T-helper 17 cell (primary cell): ENCODE data around the gene CDK15. TPM values are rescaled to one million over a fixed set of nuclear protein-coding genes. Genes with fewer than 3 reads are reported as not detected.
A peak's percentile ranks its signal among the peaks of the same experiment; 100 is the strongest.
"Not testable (repeated sequence)": the region's sequence is repeated elsewhere in the genome, so short reads cannot be mapped to it uniquely, and the experiment has no call there.

Experiments
- ATAC-seq: fragments of 150-1000 bp; cut with Tn5 transposase; 2 replicates; pipeline ENCODE4 v1.10.0; 2021; ENCODE audit warnings: mild to moderate bottlenecking, moderate library complexity
- DNase-seq, 3 donors: peaks; one replicate each; pipeline versions ENCODE4 v3.0.0 to v3.0.0-alpha.2; 2020 to 2021
- H3K9me3 ChIP-seq: one replicate; pipeline ENCODE4 v1.7.0; 2013; ENCODE audit warnings: low read length, mild to moderate bottlenecking; ENCODE audit not compliant: control insufficient read depth, poor library complexity, severe bottlenecking
- H3K27ac Mint-ChIP-seq: one replicate; pipeline ENCODE4 v1.8.0; 2022; ENCODE audit warnings: mild to moderate bottlenecking, moderate library complexity, mixed read lengths
- H3K27me3 Mint-ChIP-seq: one replicate; pipeline ENCODE4 v1.8.0; 2022; ENCODE audit warnings: mixed read lengths
- H3K36me3 Mint-ChIP-seq: one replicate; pipeline ENCODE4 v1.8.0; 2022; ENCODE audit warnings: low read depth, mixed read lengths
- H3K4me1 Mint-ChIP-seq: one replicate; pipeline ENCODE4 v1.8.0; 2022; ENCODE audit warnings: mild to moderate bottlenecking, mixed read lengths
- H3K4me3 Mint-ChIP-seq: one replicate; pipeline ENCODE4 v1.8.0; 2022; ENCODE audit warnings: mild to moderate bottlenecking, moderate library complexity, mixed read lengths
- total RNA-seq, 4 donors: library from RNA in 2 of 4; stranded (reverse) in 2 of 4; gene quantifications; one replicate each; pipeline ENCODE4 v1.2.3 and lab custom pipeline; 2022 to 2026

CDK15 gene
- total RNA-seq (not detected), total RNA-seq (lab: John Stamatoyannopoulos, UW) (0 reads per million in 2 donors)

- peak within 1 kb of the TSS; percentile 31 for H3K4me3 Mint-ChIP-seq
- DNase-seq (no peak), ATAC-seq (no peak)
- no peaks in the 10 kb centered on the region for H3K36me3 Mint-ChIP-seq
- peaks cover 49% of the 10 kb centered on the region for H3K27me3 Mint-ChIP-seq
- H3K4me1 Mint-ChIP-seq: no peaks in the 10 kb centered on the region
- H3K27ac Mint-ChIP-seq: no peak within 1 kb of the TSS
- no peaks in the 10 kb centered on the region for H3K9me3 ChIP-seq
Measured at GRCh38 chr2:201806442-201807170, at the start of gene CDK15. Gene CDK15, plus strand, starts transcription at chr2:201806537. Its CDS starts 128 bp downstream, at chr2:201806665.

GRCh38 chr2:201758234-201758633, 48.1 kb upstream of the CDK15 start:
- Mint-ChIP-seq H3K4me1 (no peaks in the 10 kb centered on the region), H3K4me3 (no peak overlapping the region), H3K27me3 (no peaks in the 10 kb centered on the region), H3K27ac (no peak overlapping the region), H3K36me3 (no peaks in the 10 kb centered on the region)
- DNase-seq: no peak
- ATAC-seq: no peak
- no peaks in the 10 kb centered on the region for H3K9me3 ChIP-seq

GRCh38 chr2:201758873-201759272, 47.5 kb upstream of the CDK15 start:
- no peaks in the 10 kb centered on the region for H3K9me3 ChIP-seq
- Mint-ChIP-seq H3K27ac (no peak overlapping the region), H3K4me1 (no peaks in the 10 kb centered on the region), H3K36me3 (peaks cover under 1% of the 10 kb centered on the region), H3K27me3 (no peaks in the 10 kb centered on the region), H3K4me3 (no peak overlapping the region)
- no peak for DNase-seq
- no peak for ATAC-seq

GRCh38 chr2:201759567-201759966, 46.8 kb upstream of the CDK15 start:
- H3K9me3 ChIP-seq: no peaks in the 10 kb centered on the region
- ATAC-seq: no peak
- Mint-ChIP-seq H3K27me3 (no peaks in the 10 kb centered on the region), H3K27ac (no peak overlapping the region), H3K4me3 (no peak overlapping the region), H3K4me1 (no peaks in the 10 kb centered on the region), H3K36me3 (peaks cover 3% of the 10 kb centered on the region)
- no peak for DNase-seq

GRCh38 chr2:201761101-201761500, 45.2 kb upstream of the CDK15 start:
- Mint-ChIP-seq H3K4me3 (no peak overlapping the region), H3K4me1 (no peaks in the 10 kb centered on the region), H3K27me3 (no peaks in the 10 kb centered on the region), H3K36me3 (peaks cover 3% of the 10 kb centered on the region), H3K27ac (no peak overlapping the region)
- no peaks in the 10 kb centered on the region for H3K9me3 ChIP-seq
- DNase-seq: no peak
- ATAC-seq: no peak

DNA sequence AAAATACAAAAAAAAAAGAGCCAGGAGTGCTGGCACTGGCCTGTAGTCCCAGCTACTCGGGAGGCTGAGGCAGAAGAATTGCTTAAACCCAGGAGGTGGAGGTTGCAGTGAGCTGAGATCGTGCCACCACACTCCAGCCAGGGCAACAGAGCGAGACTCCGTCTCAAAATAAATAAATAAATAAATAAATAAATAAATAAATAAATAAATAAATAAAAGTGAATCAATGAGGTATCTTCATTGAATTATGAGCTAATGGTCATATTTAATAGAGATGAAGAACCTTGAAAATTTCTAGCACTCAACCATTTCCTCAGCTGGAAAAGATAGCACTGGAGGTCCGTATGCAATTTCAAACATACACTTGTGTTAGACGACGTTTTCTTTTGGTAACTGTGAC, 41.9 kb upstream of the CDK15 start:
- not testable (repeated sequence) for H3K4me3 Mint-ChIP-seq, DNase-seq, H3K9me3 ChIP-seq, H3K36me3 Mint-ChIP-seq, H3K27me3 Mint-ChIP-seq, ATAC-seq, H3K27ac Mint-ChIP-seq, H3K4me1 Mint-ChIP-seq

GRCh38 chr2:201765799-201766198, 40.5 kb upstream of the CDK15 start:
- ATAC-seq (no peak), DNase-seq (no peak)
- Mint-ChIP-seq H3K27me3 (no peaks in the 10 kb centered on the region), H3K36me3 (peaks cover 5% of the 10 kb centered on the region), H3K4me3 (no peak overlapping the region), H3K27ac (no peak overlapping the region), H3K4me1 (peaks cover 2% of the 10 kb centered on the region)
- H3K9me3 ChIP-seq: no peaks in the 10 kb centered on the region

DNA sequence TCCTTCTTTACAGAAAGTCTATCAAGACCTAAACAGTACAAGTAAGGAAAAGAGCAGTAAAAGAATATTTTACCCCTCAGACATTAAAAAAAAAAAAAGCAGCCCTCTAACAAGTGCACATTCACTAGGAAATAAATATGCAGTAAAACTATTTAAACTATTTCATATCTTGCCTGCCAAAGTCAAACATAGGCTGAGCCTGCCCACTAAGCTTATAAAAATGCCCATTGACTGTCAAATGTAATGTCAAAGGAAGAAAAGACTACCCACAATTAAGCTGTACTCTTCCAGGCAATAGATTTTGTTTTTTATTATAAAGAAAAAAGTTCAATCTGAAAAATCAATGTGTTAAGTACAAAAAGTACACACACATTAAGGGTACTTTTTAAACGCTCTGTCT, 37.4 kb upstream of the CDK15 start:
- no peak overlapping the region for H3K4me3 Mint-ChIP-seq
- H3K4me1 Mint-ChIP-seq: peaks cover 4% of the 10 kb centered on the region
- H3K9me3 ChIP-seq: no peaks in the 10 kb centered on the region
- H3K36me3 Mint-ChIP-seq: peaks cover 6% of the 10 kb centered on the region
- H3K27me3 Mint-ChIP-seq: no peaks in the 10 kb centered on the region
- no peak for ATAC-seq
- no peak for DNase-seq
- H3K27ac Mint-ChIP-seq: no peak overlapping the region

DNA sequence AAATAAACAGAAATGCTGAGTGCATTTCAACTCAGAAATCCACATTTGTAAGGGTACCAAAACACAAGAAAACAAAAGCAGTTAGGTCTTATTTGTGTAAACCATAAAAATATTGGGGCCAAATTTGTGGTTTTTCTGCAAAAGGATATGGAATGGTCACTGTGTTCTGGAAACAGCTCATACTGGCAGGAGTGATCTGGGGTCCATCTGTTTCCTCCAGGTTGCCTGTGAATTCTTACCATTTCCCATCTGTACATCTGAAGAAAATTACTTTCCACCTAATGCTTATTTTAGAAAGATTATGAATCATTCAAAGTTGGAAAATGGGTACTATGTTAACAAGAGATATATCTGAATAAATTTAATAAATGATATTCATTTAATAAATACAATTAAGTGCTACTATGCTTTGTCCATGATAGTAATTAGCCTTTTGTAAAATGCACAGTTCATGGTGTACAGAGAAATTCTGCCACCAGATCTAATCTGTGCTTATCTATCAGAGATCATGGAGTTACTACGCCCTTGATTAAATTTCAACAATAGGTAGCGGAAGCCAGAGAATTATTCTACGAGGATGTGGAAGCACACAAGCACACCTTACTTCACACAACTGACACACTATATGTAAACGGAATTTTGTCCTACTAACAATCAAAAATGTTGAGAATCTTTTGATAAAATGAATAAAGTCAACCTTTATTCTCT, 36.5 kb upstream of the CDK15 start:
- DNase-seq (no peak), ATAC-seq (no peak)
- no peaks in the 10 kb centered on the region for H3K27me3 Mint-ChIP-seq
- H3K4me3 Mint-ChIP-seq: no peak overlapping the region
- no peaks in the 10 kb centered on the region for H3K9me3 ChIP-seq
- no peak overlapping the region for H3K27ac Mint-ChIP-seq
- H3K4me1 Mint-ChIP-seq: peaks cover 4% of the 10 kb centered on the region
- peaks cover 4% of the 10 kb centered on the region for H3K36me3 Mint-ChIP-seq

- Mint-ChIP-seq H3K27ac (peak overlapping the region; percentile 6), H3K4me1 (peaks cover 11% of the 10 kb centered on the region), H3K4me3 (no peak overlapping the region), H3K36me3 (peaks cover 2% of the 10 kb centered on the region), H3K27me3 (no peaks in the 10 kb centered on the region)
- no peak for DNase-seq
- no peaks in the 10 kb centered on the region for H3K9me3 ChIP-seq
- no peak for ATAC-seq
Measured at GRCh38 chr2:201773990-201774389, 32.3 kb upstream of the CDK15 start.

DNA sequence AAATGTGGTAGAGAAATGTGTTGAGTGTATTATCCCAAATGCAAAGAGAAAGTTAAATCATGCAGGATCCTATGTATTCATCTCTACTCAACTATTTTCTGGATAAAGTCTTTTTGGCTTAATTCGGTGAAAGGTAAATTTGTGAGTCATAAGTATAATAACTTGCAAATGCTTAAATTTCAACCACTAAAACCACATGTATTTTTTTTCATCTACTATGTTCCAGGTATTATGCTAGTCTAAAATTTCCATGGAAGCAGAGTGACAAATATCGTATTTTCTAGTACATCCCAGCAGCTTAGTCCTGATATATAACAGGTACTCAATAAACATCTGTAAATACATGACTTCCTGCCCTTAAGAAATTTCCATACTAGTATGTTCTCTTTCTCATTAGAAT, 31.8 kb upstream of the CDK15 start:
- DNase-seq (no peak), ATAC-seq (no peak)
- peaks cover 11% of the 10 kb centered on the region for H3K4me1 Mint-ChIP-seq
- no peak overlapping the region for H3K4me3 Mint-ChIP-seq
- H3K27me3 Mint-ChIP-seq: no peaks in the 10 kb centered on the region
- H3K36me3 Mint-ChIP-seq: peaks cover 2% of the 10 kb centered on the region
- no peak overlapping the region for H3K27ac Mint-ChIP-seq
- no peaks in the 10 kb centered on the region for H3K9me3 ChIP-seq

- no peak overlapping the region for H3K27ac Mint-ChIP-seq
- peaks cover 2% of the 10 kb centered on the region for H3K36me3 Mint-ChIP-seq
- no peak overlapping the region for H3K4me3 Mint-ChIP-seq
- ATAC-seq: no peak
- H3K27me3 Mint-ChIP-seq: no peaks in the 10 kb centered on the region
- H3K9me3 ChIP-seq: no peaks in the 10 kb centered on the region
- H3K4me1 Mint-ChIP-seq: peaks cover 16% of the 10 kb centered on the region
- DNase-seq: no peak
Measured at GRCh38 chr2:201775326-201775725, 31.0 kb upstream of the CDK15 start.

- ATAC-seq (no peak), DNase-seq (no peak)
- peaks cover 24% of the 10 kb centered on the region for H3K4me1 Mint-ChIP-seq
- no peak overlapping the region for H3K27ac Mint-ChIP-seq
- H3K36me3 Mint-ChIP-seq: peaks cover 2% of the 10 kb centered on the region
- no peak overlapping the region for H3K4me3 Mint-ChIP-seq
- H3K27me3 Mint-ChIP-seq: no peaks in the 10 kb centered on the region
- H3K9me3 ChIP-seq: no peaks in the 10 kb centered on the region
Measured at GRCh38 chr2:201777043-201777442, 29.3 kb upstream of the CDK15 start.

DNA sequence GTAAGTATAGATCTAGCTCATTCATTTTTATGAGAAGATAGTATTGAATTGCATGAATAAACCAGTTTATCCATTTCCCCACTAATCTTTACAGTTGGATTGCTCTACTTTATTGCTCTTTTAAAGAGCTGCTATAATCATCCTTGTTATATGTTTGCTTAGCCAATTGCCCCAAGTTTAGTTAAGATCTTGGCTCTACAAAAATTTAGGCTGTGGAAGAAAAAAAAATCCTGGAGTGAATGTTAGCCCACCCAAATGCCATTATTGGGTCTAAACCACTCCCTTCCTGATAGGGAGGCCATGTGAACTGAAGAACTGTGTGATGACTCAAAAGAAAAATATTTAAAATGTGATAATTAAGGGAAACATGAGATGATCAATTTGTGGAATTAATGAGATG, 28.5 kb upstream of the CDK15 start:
- Mint-ChIP-seq H3K36me3 (peaks cover 2% of the 10 kb centered on the region), H3K4me1 (peaks cover 24% of the 10 kb centered on the region), H3K4me3 (no peak overlapping the region), H3K27me3 (peaks cover 6% of the 10 kb centered on the region), H3K27ac (no peak overlapping the region)
- DNase-seq: no peak
- no peaks in the 10 kb centered on the region for H3K9me3 ChIP-seq
- no peak for ATAC-seq
